Panc1 (cell line): ENCODE measurements around the gene SOX5. TPM values are rescaled to one million over a fixed set of nuclear protein-coding genes. Genes with fewer than 3 reads are reported as not detected.

Experiments
- ATAC-seq: fragments of 200-7000 bp; cut with Tn5 transposase; 2 replicates; pipeline ENCODE4 v1.9.1; 2020; ENCODE audit warnings: mild to moderate bottlenecking, moderate library complexity
- BruUV-seq: library from RNA; stranded (reverse); fragments of 400-500 nt; replicated peaks from 2 replicates; lab custom pipeline; 2021; lab: Mats Ljungman, UMichigan
- CTCF ChIA-PET: fragments of 300-600 bp; sonication (Branson Sonifier 250); formaldehyde crosslinking; loops from one replicate; lab custom pipeline; 2022; ENCODE audit warnings: antibody characterized with exemption; lab: Charles Lee
- POLR2A ChIA-PET: fragments of 300-600 bp; sonication (Branson Sonifier 250); formaldehyde crosslinking; loops from one replicate; lab custom pipeline; 2022; ENCODE audit warnings: antibody characterized with exemption; lab: Charles Lee
- DNase-seq: peaks from one replicate; pipeline ENCODE4 v3.0.0-alpha.2; 2010; ENCODE audit warnings: low read depth, low spot score
- H3K27ac ChIP-seq: 2 replicates; pipeline ENCODE4 v1.5.1; 2011; ENCODE audit warnings: mild to moderate bottlenecking, low read length, inconsistent platforms
- H3K27me3 ChIP-seq: fragments of 200-500 bp; sonication (Bioruptor generic); 2 replicates; pipeline ENCODE4 v1.6.0; 2014; ENCODE audit warnings: low read length, inconsistent platforms; ENCODE audit not compliant: control insufficient read depth, insufficient read depth
- H3K36me3 ChIP-seq: fragments of 200-500 bp; sonication (Bioruptor generic); 2 replicates; pipeline ENCODE4 v1.5.1; 2014; ENCODE audit warnings: inconsistent platforms, mild to moderate bottlenecking, low read length, moderate library complexity; ENCODE audit not compliant: control insufficient read depth, insufficient read depth
- H3K4me1 ChIP-seq: 2 replicates; pipeline ENCODE4 v1.5.1; 2011; ENCODE audit warnings: inconsistent platforms, mild to moderate bottlenecking, low read length, moderate library complexity; ENCODE audit not compliant: control insufficient read depth, insufficient read depth
- H3K4me3 ChIP-seq, 2 experiments: 2 replicates each; pipeline ENCODE4 v1.5.1; 2011 to 2012; ENCODE audit warnings: low read depth in 2 of 2, low read length in 2 of 2, mild to moderate bottlenecking in 2 of 2, inconsistent platforms in 1 of 2, moderate library complexity in 1 of 2
- H3K9me3 ChIP-seq: fragments of 200-500 bp; sonication (Bioruptor generic); 2 replicates; pipeline ENCODE4 v1.5.1; 2014; ENCODE audit warnings: low read depth, mild to moderate bottlenecking, inconsistent platforms, low read length, moderate library complexity; ENCODE audit not compliant: control insufficient read depth, insufficient read depth
- CTCF ChIP-seq: fragments of 450-650 bp; IDR thresholded peaks from 2 replicates; pipeline ENCODE4 v1.5.1; 2017; ENCODE audit warnings: mild to moderate bottlenecking
- POLR2AphosphoS5 ChIP-seq: IDR thresholded peaks from 2 replicates; pipeline ENCODE4 v1.6.1; 2012; ENCODE audit warnings: mild to moderate bottlenecking, low read depth, low read length, moderate library complexity
- REST ChIP-seq, 2 experiments: IDR thresholded peaks; 2 replicates each; pipeline ENCODE4 v1.6.1; 2011 to 2012; ENCODE audit warnings: low read depth in 2 of 2, control low read depth in 1 of 2, low read length in 1 of 2, mild to moderate bottlenecking in 1 of 2, moderate library complexity in 1 of 2; ENCODE audit not compliant: insufficient read depth in 1 of 2
- SIN3A ChIP-seq: IDR thresholded peaks from 2 replicates; pipeline ENCODE4 v1.6.1; 2012; ENCODE audit warnings: low read depth, mild to moderate bottlenecking, low read length, moderate library complexity, borderline replicate concordance; ENCODE audit not compliant: insufficient read depth
- TCF7L2 ChIP-seq: IDR thresholded peaks from 2 replicates; pipeline ENCODE4 v1.6.1; 2011; ENCODE audit warnings: mild to moderate bottlenecking, low read depth, low read length, inconsistent platforms
- in situ Hi-C: cut with HindIII; loops from 2 replicates; pipeline ENCODE4 v1.10.0; 2016; ENCODE audit warnings: low sequenced_read_pairs, low pct_unique_long_range_greater_than_20kb
- intact Hi-C: fragments of 100-400 bp; cut with micrococcal nuclease; formaldehyde crosslinking; loops from one replicate; pipeline ENCODE4 v1.10.0; 2022; ENCODE audit not compliant: unreplicated experiment
- total RNA-seq: library from RNA; stranded (reverse); gene quantifications from one replicate; pipeline ENCODE4 v1.2.1, GENCODE V29; 2021; ENCODE audit not compliant: unreplicated experiment

The SOX5 gene
- total RNA-seq, 1 experiment from 2014 or later, result 0.23 TPM

- Histone ChIP-seq H3K36me3 (no peaks in the 10 kb centered on the region), H3K4me1 (no peaks in the 10 kb centered on the region), H3K9me3 (no peaks in the 10 kb centered on the region), H3K27me3 (no peaks in the 10 kb centered on the region), H3K27ac (no peak overlapping the region), H3K4me3 (no peak overlapping the region)
- TF ChIP-seq SIN3A (no peak), TCF7L2 (no peak), REST (IDR thresholded peaks at IDR 0.05; ENCODE audit: insufficient read depth in 1 of 2, low read depth in 2 of 2, low read length in 1 of 2) (no peak), POLR2AphosphoS5 (no peak), CTCF (no peak)
- no TSS peak for BruUV-seq
- DNase-seq, result no peak
- ChIA-PET POLR2A (no interaction called here), CTCF (no interaction called here)
- no peak for ATAC-seq
- intact Hi-C loops, result no loop called here
- in situ Hi-C loops, result no loop called here
Observed at GRCh38 chr12:23681237-23681636, 268.2 kb downstream of the SOX5 start.

- Histone ChIP-seq H3K27me3 (no peaks in the 10 kb centered on the region), H3K27ac (no peak overlapping the region), H3K4me3 (no peak overlapping the region), H3K9me3 (no peaks in the 10 kb centered on the region), H3K4me1 (no peaks in the 10 kb centered on the region), H3K36me3 (no peaks in the 10 kb centered on the region)
- DNase-seq (no peak), ATAC-seq (no peak)
- TF ChIP-seq REST (IDR thresholded peaks at IDR 0.05; ENCODE audit: insufficient read depth in 1 of 2, low read depth in 2 of 2, low read length in 1 of 2), result no peak
- TF ChIP-seq CTCF, result no peak
- TF ChIP-seq POLR2AphosphoS5, result no peak
- TF ChIP-seq TCF7L2, result no peak
- no peak for TF ChIP-seq SIN3A
- no TSS peak for BruUV-seq
- CTCF ChIA-PET, result no interaction called here
- in situ Hi-C loops, result no loop called here
- POLR2A ChIA-PET, result no interaction called here
- intact Hi-C loops, result no loop called here
Observed at GRCh38 chr12:23674064-23674463, 275.4 kb downstream of the SOX5 start.
